Posterior cingulate gyrus (tissue), 11 donors: Measurements from ENCODE around the gene PCCA.
"Not testable (repeated sequence)": the region's sequence is repeated elsewhere in the genome, so short reads cannot be mapped to it uniquely, and the experiment has no call there.

ENCODE experiments used
- DNase-seq, 10 donors: peaks; one replicate each; pipeline versions ENCODE4 v3.0.0 to v3.0.0-alpha.2; 2020 to 2021; ENCODE audit warnings: mixed read lengths in 3 of 10
- intact Hi-C: fragments of 100-400 bp; cut with DNase I; formaldehyde crosslinking; loops from one replicate; pipeline ENCODE4 v1.15.1; 2023

PCCA gene

DNA sequence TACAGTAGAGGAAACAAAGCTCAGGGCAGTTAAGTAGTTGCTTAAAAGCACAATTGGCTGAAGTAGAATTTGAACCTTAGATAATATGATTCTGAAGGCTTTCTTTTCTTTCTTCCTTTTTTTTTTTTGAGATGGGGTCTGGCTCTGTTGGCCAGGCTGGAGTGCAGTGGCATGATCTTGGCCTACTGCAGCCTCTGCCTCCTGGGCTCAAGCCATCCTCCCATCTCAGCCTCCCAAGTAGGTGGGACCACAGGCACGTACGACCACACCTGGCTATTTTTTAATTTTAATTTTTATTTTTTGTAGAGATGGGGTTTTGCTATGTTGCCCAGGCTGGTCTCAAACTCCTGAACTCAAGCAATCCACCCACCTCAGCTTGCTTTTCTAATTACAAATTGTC is 3.4 kb downstream of the PCCA start:
- not testable (repeated sequence) for DNase-seq
- intact Hi-C loops: loop anchor here (10.0 kb wide), 1 partner anchor 427 kb away; no protein-coding TSS in a partner anchor

DNA sequence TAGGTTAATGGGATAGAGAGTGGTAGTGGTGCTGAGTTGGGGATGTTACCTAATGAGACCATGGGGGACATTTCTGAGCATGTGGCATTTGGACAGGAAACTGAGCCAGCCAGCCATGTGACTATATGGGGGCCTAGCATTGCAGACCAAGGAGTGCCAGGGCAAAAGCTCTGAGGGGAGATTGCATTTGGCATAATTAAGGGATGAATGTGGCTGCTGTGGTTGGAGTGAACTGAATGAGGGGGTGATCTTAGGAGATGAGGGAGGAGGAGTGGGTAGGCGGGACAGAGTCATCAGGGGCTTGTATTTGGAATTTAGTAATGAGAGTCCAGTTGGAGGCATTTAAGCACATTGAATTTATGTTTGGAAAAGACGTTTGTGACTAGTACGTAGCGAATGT is 6.6 kb downstream of the PCCA start:
- intact Hi-C loops: loop anchor here (10.0 kb wide), 1 partner anchor 431 kb away; no protein-coding TSS in a partner anchor
- DNase-seq: no peak

DNA sequence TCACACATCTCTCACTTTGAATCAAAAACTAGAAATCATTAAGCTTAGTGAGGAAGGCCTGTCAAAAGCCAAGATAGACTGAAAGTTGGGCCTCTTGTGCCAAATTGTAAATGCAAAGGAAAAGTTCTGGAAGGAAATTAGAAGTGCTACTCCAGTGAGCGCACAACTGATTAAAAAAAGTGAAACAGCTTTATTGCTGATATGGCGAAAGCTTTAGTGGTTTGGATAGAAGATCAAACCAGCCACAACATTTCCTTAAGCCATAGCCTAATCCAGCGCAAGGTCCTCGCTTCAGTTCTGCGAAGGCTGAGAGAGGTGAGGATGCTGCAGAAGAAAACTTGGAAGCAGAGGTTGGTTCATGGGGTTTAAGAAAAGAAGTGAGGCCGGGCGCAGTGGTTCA is 7.6 kb downstream of the PCCA start:
- intact Hi-C loops: loop anchor here (10.0 kb wide), 1 partner anchor 432 kb away; no protein-coding TSS in a partner anchor
- no peak for DNase-seq

DNA sequence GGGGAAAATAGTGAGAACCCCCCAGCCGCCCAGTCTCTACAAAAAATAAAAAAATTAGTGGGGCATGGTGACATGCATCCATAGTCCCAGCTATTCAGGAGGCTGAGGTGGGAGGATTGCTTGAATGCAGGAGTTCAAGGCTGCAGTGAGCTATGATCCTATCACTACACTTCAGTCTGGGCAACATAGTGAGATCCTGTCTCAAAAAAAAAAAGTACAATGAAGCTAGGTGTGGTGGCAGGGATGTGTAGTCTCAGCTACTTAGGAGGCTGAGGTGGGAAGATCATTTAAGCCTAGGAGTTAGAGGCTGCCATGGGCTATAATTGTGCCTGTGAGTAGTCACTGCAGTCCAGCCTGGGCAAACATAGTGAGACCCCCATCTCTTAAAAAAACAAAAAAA is 8.9 kb downstream of the PCCA start:
- intact Hi-C loops: loop anchor here (10.0 kb wide), 1 partner anchor 433 kb away; no protein-coding TSS in a partner anchor
- DNase-seq: no peak

DNA sequence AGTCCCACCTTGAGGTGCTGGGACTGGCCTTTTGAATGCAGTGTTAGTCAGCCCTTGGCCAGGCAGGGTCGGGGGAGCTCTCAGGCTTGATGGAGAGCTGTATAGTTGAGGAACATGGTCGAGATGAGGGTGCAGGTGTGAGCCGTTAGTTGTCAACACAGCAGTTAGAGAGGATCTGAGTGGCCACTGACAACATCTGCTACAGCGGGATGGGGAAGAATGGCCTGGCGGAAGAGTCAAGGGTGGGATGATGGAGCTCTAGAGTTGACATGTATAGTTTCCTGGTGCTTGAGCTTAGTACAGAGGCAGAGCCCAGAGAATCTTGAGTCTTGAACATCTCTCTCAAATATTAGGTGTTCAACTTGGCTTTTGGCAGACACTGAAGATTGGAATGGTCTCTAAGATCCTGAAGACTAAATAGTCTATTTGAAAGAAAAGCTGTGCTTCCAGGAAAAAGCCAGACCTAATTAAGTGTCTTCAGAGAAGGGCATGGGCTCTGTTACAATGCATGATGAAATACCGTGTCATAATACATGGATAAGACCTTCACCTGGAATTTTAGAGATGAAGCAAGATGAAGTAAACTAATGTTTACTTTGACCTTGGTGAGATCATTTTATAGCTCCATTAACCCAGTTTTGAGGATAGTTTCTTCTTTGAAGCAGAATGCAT is 9.7 kb downstream of the PCCA start:
- intact Hi-C loops: loop anchor here (10.0 kb wide), 1 partner anchor 434 kb away; no protein-coding TSS in a partner anchor
- DNase-seq: no peak

DNA sequence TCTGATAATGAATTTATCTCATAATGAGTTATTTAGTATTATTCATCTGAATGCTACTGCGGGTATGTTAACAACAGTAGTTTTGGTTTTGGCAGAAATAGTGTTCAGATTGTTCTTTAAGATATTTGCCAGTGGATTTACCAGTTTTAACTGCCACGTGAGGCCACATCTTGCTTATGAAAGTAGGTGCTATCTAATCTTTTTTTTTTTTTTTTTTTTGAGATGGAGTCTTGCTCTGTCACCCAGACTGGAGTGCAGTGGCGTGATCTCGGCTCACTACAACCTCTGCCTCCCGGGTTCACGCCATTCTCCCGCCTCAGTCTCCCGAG is 10.2 kb downstream of the PCCA start:
- intact Hi-C loops: loop anchor here (10.0 kb wide), 1 partner anchor 434 kb away; no protein-coding TSS in a partner anchor
- DNase-seq: not testable (repeated sequence)

DNA sequence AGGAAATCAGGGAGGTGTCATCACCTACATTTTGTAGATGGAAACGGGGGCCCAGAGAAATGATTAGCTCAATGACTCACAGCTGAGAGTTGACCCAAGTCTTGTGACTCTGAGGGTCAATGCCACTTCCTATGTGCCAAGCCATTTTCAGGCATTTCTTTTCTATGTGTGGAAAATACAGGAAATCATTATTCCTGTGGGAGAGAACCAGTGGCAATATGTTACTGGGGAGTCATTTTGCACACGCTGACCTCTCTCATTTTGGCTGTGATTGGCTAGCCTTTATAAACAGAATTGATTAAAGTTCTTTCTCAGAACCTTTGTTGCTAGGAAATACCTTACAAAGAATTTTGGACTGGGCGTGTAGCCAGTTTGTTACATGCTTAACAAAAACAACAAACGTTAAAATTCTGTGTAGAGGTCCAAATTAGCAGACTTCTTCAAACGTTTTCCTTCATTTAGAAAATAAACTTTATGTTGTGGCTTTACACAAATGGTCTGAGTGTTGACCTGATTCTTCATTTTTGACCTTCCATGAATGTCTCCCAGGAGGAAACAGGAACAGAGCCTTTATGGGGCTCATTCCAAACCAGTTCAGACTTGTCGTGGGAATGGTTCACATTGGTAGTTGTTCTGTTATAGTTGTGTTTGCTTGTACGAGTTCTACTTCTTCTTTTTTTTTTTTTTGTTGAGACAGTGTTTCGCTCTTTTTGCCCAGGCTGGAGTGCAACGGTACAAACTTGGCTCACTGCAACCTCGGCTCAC is 11.4 kb downstream of the PCCA start:
- intact Hi-C loops: no loop called here
- no peak for DNase-seq

DNA sequence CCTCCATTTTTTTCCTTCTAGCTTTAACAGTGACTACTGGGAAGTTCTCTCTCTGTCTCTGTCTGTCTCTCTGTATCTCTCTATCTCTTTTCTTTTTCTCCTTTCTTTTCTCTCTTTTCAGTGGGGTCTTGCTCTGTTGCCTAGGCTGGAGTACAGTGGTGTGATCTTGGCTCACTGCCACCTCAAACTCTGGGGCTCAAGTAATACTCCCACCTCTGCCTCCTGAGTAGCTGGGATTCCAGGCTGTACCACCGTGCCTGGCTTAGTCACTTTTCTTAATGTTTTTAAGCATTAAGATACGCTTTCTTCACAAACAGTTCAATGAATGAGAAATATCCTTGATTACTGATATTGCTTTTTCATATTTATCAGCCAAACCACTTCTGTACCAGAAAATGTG is 13.1 kb downstream of the PCCA start:
- intact Hi-C loops: no loop called here
- DNase-seq: no peak

DNA sequence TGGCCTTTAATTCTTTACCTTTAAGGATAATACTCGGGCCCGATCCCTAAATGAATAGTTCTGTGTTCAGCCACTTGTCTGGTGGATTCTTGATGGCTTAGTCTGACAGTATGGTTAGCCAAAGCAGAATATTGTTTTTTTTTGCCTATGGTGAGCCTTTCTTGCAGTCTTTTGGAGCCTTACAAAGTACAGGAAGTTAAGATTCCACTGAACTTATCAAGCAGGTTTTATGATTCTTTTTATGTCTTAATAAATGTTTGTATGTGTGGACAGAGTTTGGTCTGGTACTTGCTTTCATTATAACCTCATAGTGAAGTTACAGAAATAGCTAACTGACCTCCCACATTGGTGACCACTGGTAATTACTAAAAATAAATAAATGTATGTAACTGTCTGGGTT is 17.1 kb downstream of the PCCA start:
- no peak for DNase-seq
- intact Hi-C loops: no loop called here

DNA sequence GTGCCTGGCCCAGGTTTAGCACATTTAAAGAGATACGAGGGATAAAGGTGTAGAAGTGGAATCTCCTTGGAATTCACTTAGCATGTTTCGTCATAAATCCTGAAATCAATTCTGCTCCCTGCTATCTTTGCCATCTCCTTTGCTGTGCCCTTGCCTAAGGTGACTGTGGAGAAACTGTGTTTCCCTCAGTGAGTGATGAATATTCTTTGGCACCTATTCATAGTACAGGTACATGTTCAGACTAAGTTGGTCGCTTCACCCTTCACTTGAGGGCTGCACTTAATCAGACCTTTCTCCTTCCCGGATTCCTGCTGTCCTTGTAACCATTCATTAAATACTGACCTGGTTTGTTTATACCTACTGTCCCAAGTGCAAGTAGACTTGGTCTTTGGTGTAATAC is 17.8 kb downstream of the PCCA start:
- no peak for DNase-seq
- intact Hi-C loops: no loop called here

DNA sequence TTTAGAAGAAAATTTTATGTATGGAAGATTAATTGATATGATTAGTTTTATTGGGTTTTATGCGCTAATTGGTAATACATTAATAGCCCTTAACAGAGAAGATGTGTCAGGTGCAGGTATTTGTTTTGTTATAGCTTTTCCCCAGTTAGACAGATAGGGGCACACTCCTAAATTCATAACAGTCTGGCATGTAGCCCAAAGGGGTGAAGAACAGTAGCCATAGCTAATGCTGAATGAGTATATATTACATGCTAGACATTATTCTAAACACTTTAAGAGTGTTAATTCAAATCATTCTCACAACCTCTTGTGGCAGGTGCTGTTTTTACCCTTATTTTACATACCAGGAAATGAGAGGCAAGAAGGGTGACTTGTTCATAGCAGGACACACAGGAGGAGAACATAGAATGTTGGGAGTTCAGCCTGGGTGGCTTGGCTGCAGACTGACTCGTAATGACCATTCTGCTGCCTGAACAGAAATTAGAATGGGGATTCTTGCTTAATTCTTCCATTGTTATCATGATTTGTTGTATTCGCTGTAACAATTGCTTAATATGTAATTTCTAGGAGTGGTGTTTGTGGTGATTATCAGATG is 20.1 kb downstream of the PCCA start:
- intact Hi-C loops: no loop called here

DNA sequence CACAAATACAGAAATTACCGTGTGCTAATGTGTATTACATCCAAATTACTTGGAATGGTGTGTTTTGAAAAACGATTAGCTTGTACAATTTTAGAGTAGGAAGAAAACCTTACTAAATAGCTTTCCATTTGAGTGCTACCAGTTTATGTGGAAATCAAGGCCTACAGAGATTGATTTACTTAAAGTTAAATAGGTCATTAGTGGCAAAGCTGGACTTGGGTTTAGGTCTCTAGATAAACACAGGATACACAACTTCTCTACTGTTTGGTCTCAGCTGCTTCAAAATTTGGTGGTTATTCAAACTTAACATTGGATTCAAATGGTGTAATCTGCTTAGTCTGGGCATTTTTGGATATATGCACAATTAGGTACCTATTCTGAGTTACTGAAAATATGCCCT is 21.4 kb downstream of the PCCA start:
- DNase-seq: no peak
- intact Hi-C loops: no loop called here

More for the DNA sequence above, 20.1 kb downstream of the PCCA start:
- DNase-seq: no peak

DNA sequence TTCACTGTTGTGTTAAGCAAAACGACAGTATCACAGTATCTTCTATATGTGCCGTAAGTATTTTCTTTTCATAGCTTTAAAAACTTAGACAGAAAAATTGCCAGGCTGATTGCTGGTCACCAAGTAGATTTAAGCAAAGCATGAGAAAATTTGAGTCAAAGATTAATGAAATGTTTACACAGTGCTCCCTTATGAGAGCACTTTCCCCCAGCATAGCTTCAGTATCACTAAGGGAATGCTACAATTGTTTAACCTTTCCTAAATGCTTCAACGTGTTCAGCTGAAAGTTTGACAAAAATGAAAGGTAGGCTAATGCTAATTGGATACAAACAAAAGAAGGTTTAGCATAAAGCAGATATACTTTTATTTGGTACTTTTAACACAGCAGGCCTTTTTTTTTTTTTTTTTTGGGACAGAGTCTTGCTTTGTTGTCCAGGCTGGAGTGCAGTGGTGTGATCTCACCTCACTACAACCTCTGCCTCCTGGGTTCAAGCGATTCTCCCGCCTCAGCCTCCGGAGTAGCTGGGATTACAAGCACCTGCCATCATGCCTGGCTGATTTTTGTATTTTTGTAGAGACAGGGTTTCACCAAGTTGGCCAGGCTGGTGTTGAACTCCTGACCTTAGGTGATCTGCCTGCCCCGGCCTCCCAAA is 23.4 kb downstream of the PCCA start:
- intact Hi-C loops: no loop called here
- no peak for DNase-seq

DNA sequence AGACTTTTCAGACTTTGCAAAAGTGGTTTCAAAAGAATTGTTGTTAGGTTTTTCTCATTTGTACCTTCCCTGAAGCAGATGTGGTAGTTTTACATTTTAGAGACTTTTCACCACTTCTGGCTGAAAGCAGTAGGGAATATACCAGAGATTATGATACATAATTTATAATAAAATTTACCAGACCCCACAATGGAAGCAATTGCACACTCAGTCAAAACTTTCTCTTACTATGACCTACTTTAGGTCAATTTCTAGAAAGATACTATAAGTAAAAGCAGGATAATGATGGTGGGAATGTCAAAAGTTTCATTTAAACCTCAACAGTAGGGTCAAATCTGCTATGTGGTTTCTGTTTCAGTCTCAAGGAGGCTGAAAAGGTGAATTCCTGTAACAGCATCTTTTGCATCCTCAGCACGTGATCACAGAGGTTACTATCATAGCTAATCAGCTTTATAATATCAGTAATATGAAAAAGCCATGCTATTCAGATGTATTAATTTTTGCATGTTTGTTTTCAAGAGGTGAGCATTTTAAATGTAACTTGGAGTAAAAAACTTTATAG is 26.9 kb downstream of the PCCA start:
- intact Hi-C loops: no loop called here
- no peak for DNase-seq

DNA sequence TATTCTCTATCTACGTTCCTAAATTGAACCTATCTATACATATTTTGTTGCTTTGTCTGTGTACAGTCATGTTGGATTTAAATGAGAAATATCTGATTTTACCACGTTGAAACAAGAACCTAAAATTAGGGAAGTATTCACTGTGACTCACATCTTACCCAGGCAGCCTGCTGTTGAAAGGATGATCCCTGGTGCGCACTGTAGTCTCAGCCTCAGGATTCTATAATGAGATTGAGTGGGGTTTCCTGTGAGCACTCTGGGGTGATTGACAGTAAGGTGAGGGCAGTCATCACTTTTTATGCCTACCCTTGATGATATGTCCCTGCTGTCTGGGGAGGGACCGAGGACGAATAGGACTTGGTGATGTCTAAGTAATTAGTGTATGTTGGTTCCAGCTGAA is 35.4 kb downstream of the PCCA start:
- DNase-seq: no peak
- intact Hi-C loops: no loop called here

DNA sequence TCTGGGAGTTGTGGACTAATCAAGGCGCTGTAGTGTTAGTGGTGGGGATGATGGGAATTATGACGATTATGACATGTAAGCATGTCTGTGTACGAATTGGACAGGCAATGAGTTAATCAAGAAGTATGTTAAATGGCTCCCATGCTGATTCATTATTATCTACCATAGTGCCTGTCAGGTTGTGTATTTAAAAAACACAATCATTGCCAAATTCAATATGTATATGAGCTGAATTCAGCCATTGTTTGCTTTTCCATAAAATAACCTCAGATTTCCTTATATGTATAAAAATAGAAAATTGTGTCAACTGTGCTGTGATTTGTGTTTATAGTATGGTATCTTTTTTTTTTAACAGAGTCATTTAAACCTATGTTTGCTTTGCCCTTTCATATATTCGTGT is 37.1 kb downstream of the PCCA start:
- DNase-seq: no peak
- intact Hi-C loops: no loop called here

DNA sequence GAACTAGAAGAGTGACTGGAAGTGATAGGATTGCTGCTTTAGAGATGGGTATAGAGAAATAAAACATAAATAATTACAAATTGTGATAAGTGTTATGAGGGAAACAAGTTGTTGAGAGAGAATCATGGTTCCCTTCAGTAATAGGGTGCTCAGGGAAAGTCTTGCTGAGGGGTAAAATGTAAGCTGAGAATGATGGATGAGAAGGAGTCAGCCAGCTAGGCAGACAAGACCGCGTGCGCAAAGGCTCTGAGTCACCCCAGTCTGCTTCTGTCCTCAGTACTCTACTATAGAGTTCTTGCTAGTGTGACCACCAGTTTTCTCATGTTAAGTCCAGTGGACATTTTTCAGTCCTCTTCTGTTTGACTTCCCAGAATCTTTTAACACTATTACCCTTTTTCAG is 39.5 kb downstream of the PCCA start:
- intact Hi-C loops: no loop called here
- DNase-seq: no peak

DNA sequence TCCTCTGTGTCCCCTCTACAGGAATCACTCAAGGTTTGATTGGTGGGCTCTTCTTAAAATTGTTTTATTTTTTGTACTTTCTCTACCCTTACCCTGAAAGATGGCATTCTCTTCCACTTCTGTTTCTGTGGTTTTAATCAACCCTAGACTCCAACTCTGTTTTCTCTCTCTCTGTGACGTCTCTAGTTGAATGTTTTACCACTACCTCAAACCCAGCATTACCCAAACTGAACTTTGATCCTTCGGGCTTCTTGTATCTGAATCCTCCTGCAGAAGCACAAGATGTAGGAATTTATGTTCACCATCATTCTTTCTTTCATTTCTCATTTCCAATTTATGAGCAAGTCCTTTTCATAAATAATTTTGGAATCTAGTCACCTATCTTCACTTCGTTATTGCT is 39.9 kb downstream of the PCCA start:
- intact Hi-C loops: no loop called here
- no peak for DNase-seq

DNA sequence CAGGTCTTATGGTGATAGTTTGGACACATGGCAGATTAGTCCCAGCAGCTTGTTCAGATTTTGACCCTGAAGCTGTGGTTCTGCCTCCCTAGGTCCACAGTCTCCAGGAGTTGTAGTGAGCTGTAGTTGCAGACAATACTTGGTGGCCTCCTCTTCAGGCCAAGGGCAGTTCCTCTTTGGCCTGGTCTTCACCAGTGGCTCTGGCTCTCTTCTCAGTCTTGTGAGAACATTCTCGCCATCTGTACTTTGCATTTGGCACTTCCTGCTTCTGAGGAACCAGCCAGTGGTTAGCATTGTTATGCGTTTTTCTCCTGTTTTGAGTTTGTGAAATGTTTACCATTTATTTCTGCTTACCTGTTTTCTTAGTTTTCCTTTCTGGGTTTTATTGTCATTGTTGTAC is 40.7 kb downstream of the PCCA start:
- intact Hi-C loops: no loop called here

DNA sequence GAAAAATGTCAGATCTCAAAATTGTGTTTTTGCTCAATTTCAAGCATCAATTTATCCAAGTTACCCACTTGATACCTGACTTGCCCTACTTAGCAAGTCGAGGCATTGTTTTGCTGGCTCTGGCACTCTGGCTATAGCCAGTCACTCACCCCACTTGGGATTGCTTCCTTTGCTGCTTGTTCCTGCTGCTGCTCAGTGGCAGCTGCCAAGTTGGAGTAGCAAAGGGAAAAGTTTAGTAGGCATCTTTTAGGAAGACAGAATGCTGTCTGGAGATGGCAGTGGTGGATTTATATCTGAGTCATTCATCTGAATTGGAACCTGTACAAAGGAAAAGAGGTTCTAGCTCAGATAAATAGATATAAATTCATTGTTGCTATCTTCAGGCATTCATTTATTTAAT is 41.2 kb downstream of the PCCA start:
- peak in 3 of 10 donors; percentile 13 to 80 (median 26) for DNase-seq
- intact Hi-C loops: no loop called here

More for the DNA sequence above, 40.7 kb downstream of the PCCA start:
- DNase-seq: no peak
